HG02943 (cell line): ENCODE data around the gene ADAM19.

ENCODE experiments used
- ATAC-seq: cut with Tn5 transposase; IDR thresholded peaks from one replicate; pipeline ENCODE4 v1.9.1; 2021; ENCODE audit warnings: mild to moderate bottlenecking, low read depth, moderate library complexity; ENCODE audit not compliant: unreplicated experiment

The ADAM19 gene

GRCh38 chr5:157596487-157596886 is 20.9 kb upstream of the ADAM19 start:
- peak; percentile 80 for ATAC-seq

DNA sequence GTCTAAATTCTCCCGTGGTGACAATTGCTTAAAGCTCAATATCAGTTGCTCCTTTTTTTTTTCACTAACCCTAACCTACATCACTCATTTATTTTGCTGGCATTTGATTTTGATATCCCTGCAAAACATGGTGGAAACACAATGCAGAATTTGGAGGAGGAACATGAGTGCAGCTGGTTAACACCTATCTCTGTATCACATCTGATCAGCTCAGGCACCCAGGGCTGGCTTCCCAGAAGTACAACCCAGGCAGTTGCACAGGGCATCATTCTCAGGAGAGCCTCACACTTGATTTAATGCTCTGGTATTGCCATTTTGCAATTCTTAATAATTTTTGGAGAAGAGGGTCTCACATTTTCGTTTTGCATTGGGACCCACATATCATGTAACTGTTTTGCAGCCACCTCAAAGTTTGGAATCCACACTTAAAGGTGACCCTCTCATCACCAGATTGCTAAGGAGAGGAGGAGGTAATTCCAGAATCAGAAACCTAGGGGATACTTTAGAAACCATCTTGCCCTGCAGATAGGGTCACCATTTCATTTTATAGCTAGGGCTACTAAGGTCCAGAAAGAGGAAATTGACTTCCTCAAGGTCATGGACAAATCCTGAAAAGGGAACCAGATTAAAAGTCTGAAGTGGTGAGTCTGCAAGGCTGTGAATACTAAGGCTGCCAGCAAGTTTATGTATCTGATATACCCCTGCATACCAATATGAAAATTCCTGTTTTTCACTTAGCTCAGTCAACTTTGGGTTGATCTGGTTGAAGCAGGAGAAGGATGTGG is 19.3 kb upstream of the ADAM19 start:
- no peak for ATAC-seq

DNA sequence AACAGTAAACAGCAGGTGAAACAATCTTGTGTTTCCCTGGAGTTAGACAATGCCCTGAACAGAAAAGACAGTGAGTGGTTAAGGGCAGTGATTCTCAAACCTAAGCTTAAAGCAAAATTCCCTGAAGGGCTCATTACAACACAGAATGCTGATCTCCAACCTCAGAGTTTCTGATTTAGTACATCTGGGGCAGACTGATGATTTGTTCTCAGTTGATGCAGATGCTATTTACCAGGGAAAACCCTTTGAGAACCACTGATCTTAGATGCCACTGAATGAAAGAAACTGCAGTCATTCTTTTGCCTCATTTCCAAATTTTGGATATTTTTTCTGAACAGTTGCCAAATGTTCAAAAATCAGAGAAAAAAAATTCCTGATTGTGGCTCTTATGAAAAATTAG is 18.7 kb upstream of the ADAM19 start:
- ATAC-seq: no peak

GRCh38 chr5:157593052-157593757 is 17.6 kb upstream of the ADAM19 start:
- ATAC-seq: no peak

- no peak for ATAC-seq
Observed at GRCh38 chr5:157592594-157592993, 17.0 kb upstream of the ADAM19 start.

DNA sequence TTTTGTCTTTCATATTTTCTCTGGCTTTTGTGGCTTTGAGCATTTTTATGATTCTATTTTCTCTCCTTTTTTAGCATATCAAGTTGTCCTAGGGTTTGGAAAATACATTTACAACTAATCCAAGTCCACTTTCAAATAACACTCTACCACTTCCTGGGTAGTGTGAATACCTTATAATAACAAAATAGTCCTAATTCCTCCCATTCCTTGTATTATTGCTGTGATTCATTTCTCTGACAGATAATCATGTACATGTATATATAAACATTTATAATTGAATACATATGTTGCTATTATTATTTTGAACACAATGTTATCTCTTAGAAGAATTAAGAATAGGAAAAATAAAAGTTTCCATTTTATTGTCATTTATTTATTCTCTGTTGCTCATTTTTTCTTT is 14.9 kb upstream of the ADAM19 start:
- no peak for ATAC-seq

DNA sequence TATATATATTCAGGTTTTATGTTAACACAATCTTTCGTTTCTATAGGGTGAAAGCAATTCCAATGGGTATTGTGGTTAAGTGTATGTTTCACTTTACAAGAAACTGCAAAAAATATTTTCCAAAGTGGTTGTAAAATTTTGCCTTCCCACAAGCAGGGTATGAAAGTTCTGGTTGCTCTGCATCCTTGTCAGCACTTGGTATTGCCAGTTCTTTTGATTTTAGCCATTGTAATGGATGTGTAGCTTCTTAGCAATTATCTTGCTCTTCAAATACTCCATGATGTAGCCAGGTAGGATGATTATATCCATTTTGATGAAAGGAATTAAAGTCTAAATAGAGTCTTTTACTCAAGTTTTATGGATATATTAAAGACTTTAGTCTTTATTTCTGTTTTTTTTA is 9.1 kb upstream of the ADAM19 start:
- ATAC-seq: no peak

GRCh38 chr5:157582731-157583620 is 7.4 kb upstream of the ADAM19 start:
- ATAC-seq: no peak

- no peak for ATAC-seq
Observed at GRCh38 chr5:157581901-157582300, 6.3 kb upstream of the ADAM19 start.

GRCh38 chr5:157578079-157578780 is 2.7 kb upstream of the ADAM19 start:
- no peak for ATAC-seq

DNA sequence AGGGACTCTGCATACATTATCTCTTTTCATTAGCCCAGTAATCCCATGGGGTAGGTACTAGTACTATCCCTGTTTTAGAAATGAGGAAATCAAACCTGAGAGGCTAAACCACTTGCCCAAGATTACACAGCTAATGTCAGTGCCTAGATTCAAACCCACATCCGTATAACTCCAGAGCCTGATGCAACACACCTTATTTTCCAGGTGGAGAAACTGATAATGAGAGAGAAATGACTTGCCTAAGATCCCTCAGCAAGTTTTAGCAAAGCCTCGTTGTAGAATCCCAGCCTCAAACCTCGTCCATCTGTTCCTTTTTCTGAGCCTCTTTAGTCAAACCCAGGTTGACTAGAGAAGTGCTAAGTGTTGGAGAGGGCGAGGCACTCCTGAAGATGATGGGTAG is 1.1 kb upstream of the ADAM19 start:
- no peak for ATAC-seq

- no peak for ATAC-seq
Observed at GRCh38 chr5:157574456-157575380, 857 bp downstream of the ADAM19 start.

GRCh38 chr5:157571357-157571827 is 4.2 kb downstream of the ADAM19 start:
- peak; percentile 93 for ATAC-seq

- peak; percentile 2 for ATAC-seq
Observed at GRCh38 chr5:157570531-157571200, 4.9 kb downstream of the ADAM19 start.

DNA sequence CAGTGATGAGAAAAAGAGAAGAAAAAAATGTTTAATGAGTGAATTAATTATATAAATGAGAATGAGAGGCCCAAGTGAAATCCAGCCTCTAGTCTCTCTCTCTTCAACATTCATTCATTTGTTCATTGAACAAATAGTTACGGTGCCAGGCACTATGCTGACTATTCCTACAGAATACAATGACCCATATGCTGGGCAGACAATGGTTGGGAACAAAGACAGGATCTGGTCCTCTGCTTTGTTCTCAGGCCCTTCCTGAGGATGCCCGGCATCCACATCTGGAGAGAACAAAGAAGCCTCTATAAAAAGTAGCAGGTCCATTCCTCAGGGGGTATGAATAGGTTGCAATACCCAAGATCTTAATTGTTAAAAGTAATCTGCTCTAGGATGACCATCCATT is 6.9 kb downstream of the ADAM19 start:
- no peak for ATAC-seq

DNA sequence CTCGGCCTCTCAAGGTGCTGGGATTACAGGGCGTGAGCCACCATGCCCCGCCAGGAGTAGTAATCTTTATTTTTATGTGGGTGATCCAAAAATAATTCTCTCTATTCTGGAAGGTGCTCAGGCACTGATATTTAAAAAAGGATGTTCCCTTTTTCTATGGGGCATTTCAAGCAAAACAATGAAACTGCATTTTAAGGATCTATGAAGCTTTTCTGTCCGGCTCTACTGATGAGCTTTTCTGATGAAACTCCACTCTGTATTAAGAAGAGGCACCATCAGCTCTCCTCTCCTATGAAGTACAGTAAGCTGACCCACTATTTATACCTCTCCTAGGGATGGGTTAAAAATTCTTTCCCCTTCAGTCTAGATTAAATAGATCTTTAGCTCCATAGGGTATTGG is 7.4 kb downstream of the ADAM19 start:
- no peak for ATAC-seq

DNA sequence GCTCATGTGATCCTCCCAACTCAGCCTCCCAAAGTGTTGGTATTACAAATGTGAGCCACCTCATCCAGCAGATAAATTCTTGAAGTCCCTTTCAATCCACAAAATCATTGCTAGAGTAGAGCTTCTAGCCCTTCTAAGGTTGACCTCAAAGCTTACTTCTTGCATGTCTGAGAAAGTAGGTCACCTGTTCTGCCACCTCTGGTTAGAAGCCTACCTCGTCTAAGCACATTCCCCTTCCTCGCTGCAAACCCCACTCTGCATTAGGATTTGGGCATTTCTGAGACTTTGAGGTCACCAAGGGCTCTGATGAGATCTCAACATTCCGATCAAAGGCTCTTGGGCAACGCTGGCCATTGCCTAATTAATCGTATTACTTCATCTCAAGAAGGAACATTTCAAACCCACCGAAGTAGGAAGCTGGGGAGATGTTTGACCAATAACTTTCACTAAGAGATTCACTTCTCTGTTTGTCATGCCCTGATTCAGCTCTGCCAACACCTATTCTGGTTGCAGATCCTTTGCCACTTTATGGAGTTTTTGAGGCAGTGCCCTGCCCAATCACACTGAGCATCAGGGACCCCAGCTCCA is 8.6 kb downstream of the ADAM19 start:
- no peak for ATAC-seq

- ATAC-seq: no peak
Observed at GRCh38 chr5:157563929-157564716, 11.5 kb downstream of the ADAM19 start.
